Parathyroid adenoma (tissue), 2 donors: ENCODE results near the gene PLPP7.
A peak's percentile ranks its signal among the peaks of the same experiment; 100 is the strongest.
"Not testable (repeated sequence)": the region's sequence is repeated elsewhere in the genome, so short reads cannot be mapped to it uniquely, and the experiment has no call there.

ENCODE experiments used
- H2AFZ ChIP-seq: fragments of 300-600 bp; sonication (generic); one replicate; pipeline ENCODE4 v1.7.0; 2017; ENCODE audit warnings: antibody characterized with exemption, mild to moderate bottlenecking
- H3K27ac ChIP-seq: fragments of 300-600 bp; sonication (generic); one replicate; pipeline ENCODE4 v1.7.0; 2017
- H3K27me3 ChIP-seq: fragments of 300-600 bp; sonication (generic); one replicate; pipeline ENCODE4 v1.7.0; 2017; ENCODE audit warnings: low read length; ENCODE audit not compliant: control insufficient read depth, insufficient read depth
- H3K36me3 ChIP-seq: fragments of 300-600 bp; sonication (generic); one replicate; pipeline ENCODE4 v1.7.0; 2017; ENCODE audit warnings: low read length; ENCODE audit not compliant: control insufficient read depth, insufficient read depth
- H3K4me1 ChIP-seq: fragments of 300-600 bp; sonication (generic); one replicate; pipeline ENCODE4 v1.7.0; 2017; ENCODE audit warnings: control low read depth
- H3K4me2 ChIP-seq: fragments of 300-600 bp; sonication (generic); one replicate; pipeline ENCODE4 v1.7.0; 2017; ENCODE audit warnings: low read length
- H3K4me3 ChIP-seq: fragments of 300-600 bp; sonication (generic); one replicate; pipeline ENCODE4 v1.7.0; 2017; ENCODE audit warnings: low read depth, low read length
- H3K79me2 ChIP-seq: fragments of 300-600 bp; sonication (generic); one replicate; pipeline ENCODE4 v1.7.0; 2017; ENCODE audit warnings: control low read depth
- H3K9ac ChIP-seq: fragments of 300-600 bp; sonication (generic); one replicate; pipeline ENCODE4 v1.7.0; 2017; ENCODE audit warnings: mild to moderate bottlenecking
- H3K9me3 ChIP-seq: fragments of 300-600 bp; sonication (generic); one replicate; pipeline ENCODE4 v1.7.0; 2017; ENCODE audit warnings: low read length; ENCODE audit not compliant: control insufficient read depth
- CTCF ChIP-seq: fragments of 300-600 bp; sonication (generic); IDR thresholded peaks from one replicate; pipeline ENCODE4 v1.7.0; 2017; ENCODE audit warnings: antibody characterized with exemption, mild to moderate bottlenecking
- donor health status: primary hyperparathyroidism.

Gene PLPP7

GRCh38 chr9:131289301-131290035 is at the start of gene PLPP7:
PLPP7 (plus strand) TSS chr9:131289723; CDS start chr9:131289998, 275 bp downstream.
- no peak for TF ChIP-seq CTCF
- H3K4me1 ChIP-seq, result no peaks in the 10 kb centered on the region
- H3K79me2 ChIP-seq, result no peaks in the 10 kb centered on the region
- no peaks in the 10 kb centered on the region for H3K36me3 ChIP-seq
- H3K27me3 ChIP-seq, result no peaks in the 10 kb centered on the region
- H3K4me3 ChIP-seq, result peak within 1 kb of the TSS; percentile 11
- H3K4me2 ChIP-seq, result peak within 1 kb of the TSS; percentile 35
- H2AFZ ChIP-seq, result no peak within 1 kb of the TSS
- no peak within 1 kb of the TSS for H3K27ac ChIP-seq
- H3K9me3 ChIP-seq, result no peaks in the 10 kb centered on the region
- no peak within 1 kb of the TSS for H3K9ac ChIP-seq

GRCh38 chr9:131240047-131240921 is 49.2 kb upstream of the PLPP7 start:
- peaks cover 5% of the 10 kb centered on the region for H3K4me1 ChIP-seq
- H3K4me3 ChIP-seq, result no peak overlapping the region
- H3K4me2 ChIP-seq, result no peak overlapping the region
- no peaks in the 10 kb centered on the region for H3K79me2 ChIP-seq
- no peaks in the 10 kb centered on the region for H3K9me3 ChIP-seq
- no peak overlapping the region for H3K9ac ChIP-seq
- no peak overlapping the region for H2AFZ ChIP-seq
- H3K27me3 ChIP-seq, result no peaks in the 10 kb centered on the region
- no peak overlapping the region for H3K27ac ChIP-seq
- no peak for TF ChIP-seq CTCF
- H3K36me3 ChIP-seq, result no peaks in the 10 kb centered on the region

- H3K9me3 ChIP-seq, H3K27ac ChIP-seq, H3K4me2 ChIP-seq, H3K27me3 ChIP-seq, H3K79me2 ChIP-seq, H3K9ac ChIP-seq, H3K4me1 ChIP-seq, H3K36me3 ChIP-seq, H2AFZ ChIP-seq, H3K4me3 ChIP-seq: not testable (repeated sequence)
Measured at GRCh38 chr9:131244331-131244730, 45.2 kb upstream of the PLPP7 start.

DNA sequence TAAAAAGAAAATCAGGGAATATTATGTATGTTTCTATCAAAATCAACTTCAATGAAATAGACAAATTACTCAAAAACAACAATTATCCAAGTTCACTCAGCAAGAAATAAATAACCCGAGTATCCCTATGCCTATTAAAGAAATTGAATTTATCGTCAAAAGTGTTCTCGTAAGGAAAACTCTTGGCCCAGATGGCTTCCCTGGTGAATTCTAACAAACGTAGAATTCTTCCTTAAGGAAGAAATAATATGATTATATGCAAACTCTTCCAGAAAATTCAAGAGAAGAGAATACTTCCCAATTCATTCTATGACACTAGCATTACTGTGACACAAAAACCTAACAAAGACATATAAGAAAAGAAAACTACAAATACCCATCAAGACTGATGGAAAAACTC is 42.9 kb upstream of the PLPP7 start:
- H3K9ac ChIP-seq, result no peak overlapping the region
- no peaks in the 10 kb centered on the region for H3K36me3 ChIP-seq
- no peak overlapping the region for H3K4me3 ChIP-seq
- no peaks in the 10 kb centered on the region for H3K27me3 ChIP-seq
- H3K4me2 ChIP-seq, result no peak overlapping the region
- H3K27ac ChIP-seq, result no peak overlapping the region
- H2AFZ ChIP-seq, result no peak overlapping the region
- H3K4me1 ChIP-seq, result no peaks in the 10 kb centered on the region
- TF ChIP-seq CTCF, result no peak
- H3K9me3 ChIP-seq, result no peaks in the 10 kb centered on the region
- no peaks in the 10 kb centered on the region for H3K79me2 ChIP-seq

- no peaks in the 10 kb centered on the region for H3K4me1 ChIP-seq
- no peak for TF ChIP-seq CTCF
- H3K79me2 ChIP-seq, result no peaks in the 10 kb centered on the region
- no peak overlapping the region for H3K4me3 ChIP-seq
- no peak overlapping the region for H3K9ac ChIP-seq
- H2AFZ ChIP-seq, result no peak overlapping the region
- no peaks in the 10 kb centered on the region for H3K9me3 ChIP-seq
- no peaks in the 10 kb centered on the region for H3K36me3 ChIP-seq
- no peaks in the 10 kb centered on the region for H3K27me3 ChIP-seq
- H3K4me2 ChIP-seq, result no peak overlapping the region
- H3K27ac ChIP-seq, result no peak overlapping the region
Measured at GRCh38 chr9:131252120-131252519, 37.4 kb upstream of the PLPP7 start.
